Heart left ventricle (tissue), 16 donors: ENCODE results near the gene EID3. TPM values are rescaled to one million over a fixed set of nuclear protein-coding genes. Genes with fewer than 3 reads are reported as not detected.

Source experiments
- ATAC-seq, 4 donors: fragments of 200-7000 bp; cut with Tn5 transposase; one replicate each; pipeline ENCODE4 v1.9.1; 2020 to 2022; ENCODE audit warnings: moderate library complexity in 4 of 4, mild to moderate bottlenecking in 3 of 4, moderate number of reproducible peaks in 1 of 4
- DNase-seq, 5 donors: peaks; one replicate each; pipeline ENCODE4 v3.0.0-alpha.2; 2020
- H3K27ac ChIP-seq, 12 donors: fragments of 200-600 bp; sonication (generic) in 4 of 12; one replicate each; pipeline versions ENCODE4 v1.5.0 to v1.8.0; 2016 to 2022; ENCODE audit warnings: mild to moderate bottlenecking in 2 of 12
- H3K27me3 ChIP-seq, 9 donors: fragments of 200-600 bp; sonication (generic) in 2 of 9; one replicate each; pipeline versions ENCODE4 v1.5.1 to v1.8.0; 2016 to 2022; ENCODE audit warnings: mild to moderate bottlenecking in 3 of 9
- H3K36me3 ChIP-seq, 9 donors: fragments of 200-600 bp; sonication (generic) in 2 of 9; one replicate each; pipeline versions ENCODE4 v1.5.0 to v1.8.0; 2018 to 2022; ENCODE audit warnings: mild to moderate bottlenecking in 2 of 9
- H3K4me1 ChIP-seq, 12 donors: fragments of 200-600 bp; sonication (generic) in 4 of 12; one replicate each; pipeline versions ENCODE4 v1.5.0 to v1.8.0; 2016 to 2022; ENCODE audit warnings: mild to moderate bottlenecking in 3 of 12
- H3K4me3 ChIP-seq, 12 donors: fragments of 200-600 bp; sonication (generic) in 4 of 12; one replicate each; pipeline versions ENCODE4 v1.5.0 to v1.8.0; 2017 to 2022; ENCODE audit warnings: mild to moderate bottlenecking in 9 of 12, moderate library complexity in 4 of 12
- H3K9me3 ChIP-seq, 12 donors: fragments of 200-600 bp; sonication (generic) in 4 of 12; one replicate each; pipeline versions ENCODE4 v1.5.0 to v1.8.0; 2016 to 2022; ENCODE audit warnings: mild to moderate bottlenecking in 1 of 12
- CTCF ChIP-seq, 12 donors: fragments of 200-600 bp; sonication (generic) in 4 of 12; IDR thresholded peaks; one replicate each; pipeline versions ENCODE4 v1.5.0 to v1.8.0; 2018 to 2022; ENCODE audit warnings: antibody characterized with exemption in 12 of 12, mild to moderate bottlenecking in 5 of 12
- POLR2A ChIP-seq, 2 donors: fragments of 450-650 bp; IDR thresholded peaks; one replicate each; pipeline ENCODE4 v1.6.1; 2017; ENCODE audit warnings: antibody characterized with exemption in 2 of 2, mild to moderate bottlenecking in 2 of 2, moderate library complexity in 2 of 2
- WGBS, 4 donors: extraction: QIAGEN DNeasy Blood & Tissue Kit in 2 of 4; methylation state at CpG; one replicate each; pipeline versions ENCODE4 v1.1.5 to v1.1.7; 2013 to 2018; 5-methylcytosine and 5-hydroxymethylcytosine counted together
- intact Hi-C, 10 donors: fragments of 100-400 bp; cut with DNase I; formaldehyde crosslinking; loops; one replicate each; pipeline versions ENCODE4 v1.11.1 to v1.14.2; 2022
- polyA plus RNA-seq, 2 donors: library from polyadenylated mRNA; stranded (reverse); fragments of 200-250 nt; gene quantifications; one replicate each; pipeline ENCODE4 v1.2.3, GENCODE V29; 2013
- total RNA-seq, 9 donors: library from RNA; depleted of rRNA in 2 of 9; stranded (reverse); fragments of >200 nt in 2 of 9; fragmentation: NEBNext Ultra II Directional in 3 of 9; extraction: Animal tissue kit (Norgen Biotek cat#: 25700) in 3 of 9; gene quantifications; one replicate each; pipeline versions ENCODE4 v1.1.0 to v1.2.4, GENCODE V29; 2016 to 2023
- donor health status: ischemic (EF 13 %, LVEDD 7.1; RV severe dilation, severe dysfunction).
- donor health status: healthy with polysubstance abuse.
- donor health status: DM: no; HTN: yes; CAD: no.
- donor health status: DM: no; HTN: no; CAD: no.
- donor health status: ischemic (EF 25% LVEDD 6.9; RV normal size, moderate dysfunction).
- donor health status: ischemic (EF 25% LVEDD 5.7; RV mildly dilated, moderate dysfunction).
- donor health status: healthy.
- donor health status: DM: yes; HTN: yes; CAD: no.
- donor health status: ischemic (EF 35%, LVEDD 5.7; RV mildly dilated, moderate dysfunction).
- donor health status: nonischemic (EF 11% LVEDD 7.7; RV severe dilation, severe dysfunction).
- donor health status: DM: yes; HTN: yes; CAD: no.
- donor health status: PGD.
- donor health status: ischemic (EF 29% LVEDD 5.4; RV normal size, mild dysfunction).
- donor health status: nonischemic (EF 23%, LVEDD 6.1; RV moderate dilation, normal function).

The EID3 gene
- total and polyA plus RNA-seq, 11 donors, result 0.44 to 4.0 (median 1.3) TPM

- peaks cover 0 to 73% (median 36%) of the 10 kb centered on the region in 12 donors for H3K4me1 ChIP-seq
These were observed 1.8 kb downstream of the EID3 start for GRCh38 chr12:104305349-104305748.

GRCh38 chr12:104306376-104306775 is 2.8 kb downstream of the EID3 start:
- TF ChIP-seq CTCF (IDR thresholded peaks at IDR 0.05), result no peak
- TF ChIP-seq POLR2A (IDR thresholded peaks at IDR 0.05), result no peak
- Histone ChIP-seq H3K4me3 (no peak overlapping the region), H3K9me3 (no peaks in the 10 kb centered on the region), H3K36me3 (peaks cover 0 to 21% (median 5%) of the 10 kb centered on the region in 9 donors), H3K4me1 (peaks cover 0 to 69% (median 36%) of the 10 kb centered on the region in 12 donors), H3K27ac (no peak overlapping the region), H3K27me3 (no peaks in the 10 kb centered on the region)
- no peak for ATAC-seq
- WGBS, 4 donors, result 69 to 98% (median 94%) methylated on average over 2 of the region's 2 CpGs
- no peak for DNase-seq
- intact Hi-C loops, result loop anchor here in 2 of 10 donors (5.0 kb wide), 2 partner anchors 36 to 46 kb away; no protein-coding TSS in a partner anchor

More at GRCh38 chr12:104305349-104305748, 1.8 kb downstream of the EID3 start:
- peaks cover 0 to 13% (median 0%) of the 10 kb centered on the region in 9 donors for H3K36me3 ChIP-seq
- no peaks in the 10 kb centered on the region for H3K27me3 ChIP-seq
- no peak overlapping the region for H3K27ac ChIP-seq
- H3K9me3 ChIP-seq, result no peaks in the 10 kb centered on the region
- 77 to 93% (median 83%) methylated on average over 2 of the region's 2 CpGs for WGBS, 4 donors
- H3K4me3 ChIP-seq, result no peak overlapping the region
- intact Hi-C loops, result loop anchor here in 2 of 10 donors (5.0 kb wide), 2 partner anchors 37 to 47 kb away; no protein-coding TSS in a partner anchor
- TF ChIP-seq POLR2A (IDR thresholded peaks at IDR 0.05), result no peak
- TF ChIP-seq CTCF (IDR thresholded peaks at IDR 0.05), result no peak
- ATAC-seq (no peak), DNase-seq (no peak)

GRCh38 chr12:104306943-104307654 is 3.6 kb downstream of the EID3 start:
- WGBS, 4 donors, result 80 to 91% (median 85%) methylated on average over 6 of the region's 6 CpGs
- intact Hi-C loops, result loop anchor here in 2 of 10 donors (5.0 kb wide), 2 partner anchors 35 to 45 kb away; no protein-coding TSS in a partner anchor
- H3K4me3 ChIP-seq, result no peak overlapping the region
- no peaks in the 10 kb centered on the region for H3K27me3 ChIP-seq
- H3K27ac ChIP-seq, result no peak overlapping the region
- ATAC-seq (no peak), DNase-seq (no peak)
- H3K9me3 ChIP-seq, result no peaks in the 10 kb centered on the region
- no peak for TF ChIP-seq CTCF (IDR thresholded peaks at IDR 0.05)
- no peak for TF ChIP-seq POLR2A (IDR thresholded peaks at IDR 0.05)
- H3K4me1 ChIP-seq, result peaks cover 0 to 66% (median 36%) of the 10 kb centered on the region in 12 donors
- H3K36me3 ChIP-seq, result peaks cover 0 to 28% (median 12%) of the 10 kb centered on the region in 9 donors

- ATAC-seq (no peak), DNase-seq (no peak)
- H3K27me3 ChIP-seq, result no peaks in the 10 kb centered on the region
- H3K9me3 ChIP-seq, result no peaks in the 10 kb centered on the region
- peaks cover 0 to 34% (median 18%) of the 10 kb centered on the region in 9 donors for H3K36me3 ChIP-seq
- no peak overlapping the region for H3K4me3 ChIP-seq
- no peak overlapping the region for H3K27ac ChIP-seq
- H3K4me1 ChIP-seq, result peaks cover 0 to 63% (median 36%) of the 10 kb centered on the region in 12 donors
- TF ChIP-seq CTCF (IDR thresholded peaks at IDR 0.05) (no peak), POLR2A (IDR thresholded peaks at IDR 0.05) (no peak)
- intact Hi-C loops, result loop anchor here in 2 of 10 donors (5.0 kb wide), 2 partner anchors 35 to 45 kb away; no protein-coding TSS in a partner anchor
These were observed 4.1 kb downstream of the EID3 start for GRCh38 chr12:104307655-104308000.
